Measurements from ENCODE around the gene TDRKH.
A peak's percentile ranks its signal among the peaks of the same experiment; 100 is the strongest.

TDRKH gene, protein sequence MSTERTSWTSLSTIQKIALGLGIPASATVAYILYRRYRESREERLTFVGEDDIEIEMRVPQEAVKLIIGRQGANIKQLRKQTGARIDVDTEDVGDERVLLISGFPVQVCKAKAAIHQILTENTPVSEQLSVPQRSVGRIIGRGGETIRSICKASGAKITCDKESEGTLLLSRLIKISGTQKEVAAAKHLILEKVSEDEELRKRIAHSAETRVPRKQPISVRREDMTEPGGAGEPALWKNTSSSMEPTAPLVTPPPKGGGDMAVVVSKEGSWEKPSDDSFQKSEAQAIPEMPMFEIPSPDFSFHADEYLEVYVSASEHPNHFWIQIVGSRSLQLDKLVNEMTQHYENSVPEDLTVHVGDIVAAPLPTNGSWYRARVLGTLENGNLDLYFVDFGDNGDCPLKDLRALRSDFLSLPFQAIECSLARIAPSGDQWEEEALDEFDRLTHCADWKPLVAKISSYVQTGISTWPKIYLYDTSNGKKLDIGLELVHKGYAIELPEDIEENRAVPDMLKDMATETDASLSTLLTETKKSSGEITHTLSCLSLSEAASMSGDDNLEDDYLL

DNA sequence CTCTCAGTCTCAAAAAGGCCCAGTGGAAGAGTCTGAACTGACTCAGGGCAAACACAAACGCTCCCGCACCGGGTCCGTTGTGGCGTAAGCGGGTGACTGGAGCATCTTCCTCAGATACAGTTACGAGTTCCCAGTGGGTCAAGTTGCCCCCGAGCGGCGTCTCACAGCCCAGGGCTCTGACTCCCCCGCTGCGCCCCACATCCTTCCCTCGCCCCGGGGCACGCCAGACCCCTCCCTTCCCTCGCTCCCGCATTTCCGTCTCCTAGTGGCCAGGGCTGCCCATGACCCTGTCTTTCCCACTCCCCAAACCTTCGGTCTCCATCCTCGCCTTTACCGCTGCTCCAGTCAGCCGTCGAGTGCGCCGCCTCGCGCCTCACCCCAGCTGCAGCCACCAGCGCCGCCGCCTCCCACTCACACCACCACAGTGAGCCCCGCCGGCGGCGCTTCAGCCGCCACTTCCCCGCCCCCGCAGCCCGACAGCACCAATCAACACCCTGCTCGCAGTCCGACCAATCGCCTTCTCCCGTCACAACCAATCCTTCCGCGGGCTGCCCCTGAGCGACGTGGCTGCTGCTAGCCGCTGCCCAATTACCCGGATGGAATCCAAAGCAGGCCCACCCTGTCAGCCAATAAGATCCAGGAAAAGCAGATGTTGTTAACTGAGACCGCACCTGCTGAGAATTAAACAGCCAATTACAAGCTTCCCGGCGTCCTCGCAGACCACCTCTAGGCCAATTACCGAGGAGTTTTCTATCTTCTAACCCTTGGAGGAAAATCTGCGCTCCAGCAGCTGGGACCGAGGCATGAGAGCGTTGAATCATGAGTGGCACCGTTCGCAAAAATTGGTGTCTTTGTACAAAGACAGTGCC, at the start of gene TDRKH:
TSS of gene TDRKH (minus strand) at position 430 of the 869 bp plus-strand sequence. CDS start 7,478 bp downstream, outside the sequence.
- DNase-seq, result peak; percentile 75

DNA sequence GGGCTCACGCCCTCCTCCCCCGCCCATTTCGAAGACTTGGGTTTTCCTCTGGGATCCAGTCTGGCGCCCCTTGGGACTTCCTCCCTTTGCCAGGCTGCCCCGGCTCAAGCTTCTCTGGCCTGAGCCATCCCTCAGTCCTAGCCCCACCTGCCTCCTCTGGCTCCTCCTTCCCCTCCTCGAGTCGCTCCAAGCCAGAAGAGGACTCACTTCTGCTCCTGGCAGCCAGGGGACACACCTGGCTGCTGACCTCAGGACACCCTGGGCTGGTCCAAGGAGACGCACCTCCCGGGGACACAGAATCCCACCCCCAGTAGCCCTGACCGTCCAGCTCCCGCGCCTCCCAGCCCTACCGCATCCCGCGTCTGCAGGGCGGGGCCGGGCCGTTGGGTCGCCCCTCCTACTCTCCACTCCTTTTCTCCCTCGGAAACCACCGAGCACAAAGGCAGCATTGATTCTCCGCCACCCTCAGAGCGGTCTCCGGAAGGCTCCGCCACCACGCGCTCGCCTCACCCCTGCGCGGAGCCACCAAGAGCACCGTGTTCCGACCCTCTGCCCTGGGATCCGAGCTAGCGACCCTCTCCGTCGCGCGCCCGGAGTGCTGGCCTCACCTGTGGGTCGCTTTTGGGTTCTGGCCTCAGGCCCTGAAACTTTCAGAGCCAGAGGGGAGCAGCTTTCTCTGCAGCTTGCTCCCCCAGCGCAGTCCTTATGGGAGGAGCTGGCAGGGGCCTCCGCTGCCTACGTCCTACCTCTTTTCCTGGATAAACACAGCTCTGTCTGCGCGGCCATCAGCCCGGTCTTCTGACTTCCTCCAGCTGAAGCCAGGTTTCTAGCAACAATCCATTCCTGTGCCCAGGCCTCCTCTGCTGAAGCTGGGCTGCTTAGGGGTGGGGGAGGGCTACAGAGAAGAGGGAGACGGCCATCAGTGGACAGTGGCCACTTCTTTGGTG, 49.4 kb upstream of the TDRKH start, which contains the start of gene C2CD4D:
TSS of gene C2CD4D (minus strand) at position 364 of the 947 bp plus-strand sequence. CDS start 831 bp downstream, outside the sequence.
- DNase-seq, result no peak

DNA sequence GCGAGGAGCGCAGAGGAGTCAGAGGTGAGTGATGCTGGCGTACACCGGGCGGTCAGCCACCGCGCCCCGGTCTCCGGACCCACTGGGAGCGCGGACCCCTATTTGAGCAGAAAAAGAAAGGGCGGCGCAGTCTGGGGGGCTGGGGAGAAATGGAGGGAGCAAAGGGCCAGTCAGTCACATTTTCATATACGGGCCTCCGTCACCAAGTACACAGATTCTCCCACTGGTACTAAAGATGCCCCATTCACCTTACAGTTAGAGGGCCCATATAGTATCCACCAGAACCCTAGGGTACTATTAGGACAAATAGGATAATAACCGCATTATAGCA, 48.7 kb upstream of the TDRKH start:
- DNase-seq, result no peak

DNA sequence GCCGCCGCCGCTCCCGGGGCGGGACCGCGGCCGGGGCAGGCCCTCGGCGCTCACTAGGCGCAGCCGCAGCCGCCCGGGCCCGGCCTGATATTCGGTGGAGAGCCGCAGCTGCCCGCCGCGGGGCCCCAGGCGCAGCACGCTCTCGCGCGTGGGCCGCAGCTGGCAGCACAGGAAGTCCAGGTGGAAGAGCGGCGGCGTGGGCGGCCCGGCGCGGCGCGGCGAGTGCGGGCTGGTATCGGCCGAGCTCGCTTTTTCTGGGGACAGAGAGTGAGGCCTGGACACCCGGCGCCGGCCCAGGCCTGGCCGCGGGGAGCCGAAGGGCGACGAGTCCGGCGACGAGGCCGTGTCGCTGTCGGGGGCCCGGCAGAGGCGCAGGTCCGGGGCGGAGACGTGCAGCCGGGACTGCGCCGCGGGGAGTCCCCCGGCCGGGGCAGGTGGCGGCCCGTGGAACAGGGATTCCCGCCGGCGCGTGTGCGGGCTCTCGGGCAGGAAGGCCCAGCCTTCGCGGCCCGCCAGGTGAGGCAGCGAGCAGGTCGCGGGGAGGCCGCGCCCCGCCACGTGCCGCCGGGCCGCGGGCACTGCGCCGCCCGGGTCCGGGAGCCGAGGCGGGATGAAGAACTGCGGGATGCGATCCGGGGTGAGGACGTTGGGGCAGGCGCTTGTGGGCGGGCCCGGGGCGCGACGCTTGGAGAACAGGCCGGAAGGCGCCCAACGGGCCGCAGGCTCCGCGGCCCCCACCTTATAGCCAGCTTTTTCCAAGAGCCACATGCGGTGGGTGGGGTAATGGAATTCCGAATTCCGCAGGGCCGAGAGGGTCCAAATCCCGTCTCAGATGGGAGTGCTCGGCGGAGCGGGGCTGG, 48.2 kb upstream of the TDRKH start:
- no peak for DNase-seq

DNA sequence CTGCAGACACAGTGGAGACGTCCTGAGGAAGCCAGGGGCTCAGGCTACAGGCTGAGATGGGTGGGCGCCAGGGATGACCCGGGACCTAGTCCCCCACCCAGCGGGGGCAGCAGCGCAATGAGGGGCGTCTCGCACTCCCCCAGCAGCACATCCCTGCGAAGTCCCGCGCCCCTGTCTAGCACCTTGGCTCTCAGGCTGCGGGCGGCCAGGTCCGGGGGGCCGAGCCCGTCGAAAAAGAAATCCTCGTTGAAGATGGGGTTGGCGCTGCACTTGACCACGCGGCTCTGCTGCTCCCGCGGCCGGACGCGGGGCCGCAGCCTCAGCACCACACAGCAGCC, 47.6 kb upstream of the TDRKH start:
- no peak for DNase-seq

DNA sequence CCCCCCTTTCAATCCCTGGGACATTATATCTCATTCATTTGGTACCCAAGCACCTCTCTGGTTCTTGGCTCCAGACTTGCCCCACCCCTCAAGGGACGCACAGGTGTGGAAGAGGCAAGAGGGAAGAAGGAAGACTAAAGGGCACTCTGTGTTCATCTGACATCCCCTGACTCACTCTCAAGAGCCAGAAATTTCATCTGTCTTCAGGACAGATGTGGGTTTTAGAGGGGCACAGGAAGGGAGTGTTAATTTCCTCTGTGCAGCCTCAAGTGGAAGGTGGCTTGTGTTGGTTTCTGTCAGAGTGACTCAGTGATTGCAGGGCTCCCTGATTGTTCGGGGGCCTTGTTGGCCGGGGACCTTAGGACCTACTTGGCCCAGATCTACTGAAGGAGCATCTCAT, 46.9 kb upstream of the TDRKH start:
- no peak for DNase-seq

DNA sequence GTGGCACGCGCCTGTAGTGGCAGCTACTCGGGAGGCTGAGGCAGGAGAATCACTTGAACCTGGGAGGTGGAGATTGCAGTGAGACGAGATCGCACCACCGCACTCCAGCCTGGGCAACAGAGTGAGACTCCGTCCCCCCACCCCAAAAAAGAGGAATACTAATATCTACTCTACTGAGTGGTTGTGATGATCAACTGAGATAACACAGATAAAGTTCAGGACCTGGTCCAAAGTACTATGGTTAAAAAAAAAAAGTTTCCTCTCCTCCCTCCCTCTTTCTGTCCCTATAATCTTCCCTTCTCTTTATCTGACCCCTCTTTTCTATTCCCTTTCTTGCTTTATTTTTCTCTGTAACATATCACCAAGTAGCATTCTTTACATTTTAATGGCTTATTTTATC, 45.3 kb upstream of the TDRKH start:
- DNase-seq, result no peak

DNA sequence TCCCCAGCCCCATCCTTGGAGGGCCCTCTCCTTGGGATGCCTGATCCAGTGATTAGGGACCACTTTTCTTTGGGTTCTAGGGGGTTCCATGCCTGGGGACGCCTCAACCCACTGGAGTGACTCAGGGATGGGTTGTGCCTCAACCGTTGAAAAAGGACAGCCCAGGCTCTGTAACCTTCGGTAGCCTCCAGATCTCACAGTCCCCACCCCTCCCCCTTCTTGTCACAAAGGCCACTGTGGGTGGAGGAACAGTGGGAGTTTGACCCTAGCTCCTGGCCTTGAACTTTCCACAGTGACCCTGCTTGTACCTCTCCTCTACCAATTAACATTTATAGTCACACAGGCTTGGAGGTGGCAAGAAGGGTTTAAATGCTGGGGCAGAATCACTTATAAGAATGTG, 43.9 kb upstream of the TDRKH start:
- no peak for DNase-seq

DNA sequence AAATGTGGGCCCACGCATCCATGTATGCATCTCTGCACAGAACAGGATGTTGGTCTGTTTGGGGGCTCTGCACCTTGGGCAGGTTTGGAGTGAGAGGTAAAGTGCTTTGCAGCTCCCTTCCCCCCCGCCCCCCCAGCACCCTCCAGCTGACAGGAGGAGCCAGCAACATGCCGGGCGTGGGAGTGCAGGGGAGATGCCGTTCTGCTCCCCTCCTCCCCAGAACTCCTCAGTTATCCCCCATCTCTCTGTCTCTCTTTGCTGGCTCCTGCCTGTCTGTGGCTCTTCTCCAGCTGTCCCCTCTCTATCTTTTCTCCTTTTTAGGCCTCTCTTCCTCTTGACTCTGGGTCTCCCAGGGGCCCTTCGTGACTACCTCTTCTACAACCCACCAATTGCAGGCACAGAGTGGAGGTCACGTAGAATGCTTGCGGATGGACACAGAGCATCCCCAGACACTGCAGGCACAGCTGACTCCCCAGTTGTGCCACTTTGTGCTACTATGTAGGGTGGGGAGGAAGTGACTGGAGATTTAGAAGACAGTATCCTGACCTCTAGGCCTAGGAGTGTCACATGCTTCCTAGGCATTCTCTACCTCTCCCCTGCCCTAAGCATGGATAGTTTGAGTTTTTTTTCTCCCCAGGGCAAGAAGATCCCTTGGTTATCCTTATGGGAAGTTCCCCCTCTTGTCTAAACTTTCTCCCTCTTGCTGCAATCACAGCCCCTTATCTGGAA, 43.0 kb upstream of the TDRKH start:
- DNase-seq, result no peak

DNA sequence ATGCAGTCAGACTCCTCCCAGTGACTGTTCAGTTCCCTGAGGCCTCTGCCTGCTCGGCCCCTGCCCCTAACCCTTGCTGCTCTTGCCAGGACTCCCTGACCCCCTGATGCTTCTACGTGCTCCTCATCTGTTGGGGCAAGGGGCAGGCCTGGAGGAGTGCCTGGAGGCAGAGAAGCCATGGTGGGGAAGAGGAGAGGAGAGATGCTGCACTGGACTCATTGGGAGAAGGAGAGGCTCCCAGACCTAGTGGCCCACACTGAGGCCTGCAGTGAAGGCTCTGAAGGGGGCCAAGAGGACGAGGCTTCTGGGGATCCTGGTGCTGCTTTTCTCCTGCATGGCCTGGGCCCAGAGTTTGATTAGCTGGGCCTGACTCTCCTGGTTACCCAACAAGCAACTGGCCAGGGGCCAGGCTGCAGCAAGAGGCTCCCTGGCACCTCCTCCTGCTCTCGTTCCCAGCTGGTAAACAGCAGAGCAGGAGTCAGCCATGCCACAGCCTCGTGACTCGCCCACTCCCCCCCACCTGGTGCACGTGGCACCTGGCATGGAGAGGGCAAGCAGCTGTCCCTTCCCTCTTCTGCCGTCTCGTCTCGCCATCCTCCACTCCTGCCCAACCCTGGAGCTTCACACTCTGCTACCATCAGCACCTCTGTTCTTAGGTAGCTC, 42.1 kb upstream of the TDRKH start:
- DNase-seq, result peak; percentile 52

DNA sequence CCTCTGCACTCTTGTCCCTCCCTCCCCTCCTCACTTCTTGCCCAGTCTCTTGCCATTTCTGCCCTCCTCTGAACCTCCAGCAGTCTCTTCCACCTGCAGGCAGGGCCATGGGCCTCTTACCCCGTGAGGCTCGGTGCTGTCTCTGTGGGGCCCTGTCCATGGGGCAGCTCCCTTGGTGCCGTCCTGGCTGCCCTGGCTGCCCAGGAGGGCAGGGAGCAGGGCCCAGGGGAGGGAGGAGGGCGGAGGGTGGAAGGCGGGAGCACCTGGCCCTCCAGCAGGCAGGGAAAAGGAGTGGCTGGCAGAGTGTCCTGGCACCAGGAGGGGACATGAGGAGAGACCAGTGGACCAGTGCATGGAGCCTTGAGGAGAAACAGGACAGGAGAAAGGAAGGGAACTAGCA, 41.3 kb upstream of the TDRKH start, which contains the start of gene RORC:
TSS of gene RORC (minus strand) at position 198 of the 400 bp plus-strand sequence. CDS start at position 160, 38 bp downstream.
- DNase-seq, result peak; percentile 33

DNA sequence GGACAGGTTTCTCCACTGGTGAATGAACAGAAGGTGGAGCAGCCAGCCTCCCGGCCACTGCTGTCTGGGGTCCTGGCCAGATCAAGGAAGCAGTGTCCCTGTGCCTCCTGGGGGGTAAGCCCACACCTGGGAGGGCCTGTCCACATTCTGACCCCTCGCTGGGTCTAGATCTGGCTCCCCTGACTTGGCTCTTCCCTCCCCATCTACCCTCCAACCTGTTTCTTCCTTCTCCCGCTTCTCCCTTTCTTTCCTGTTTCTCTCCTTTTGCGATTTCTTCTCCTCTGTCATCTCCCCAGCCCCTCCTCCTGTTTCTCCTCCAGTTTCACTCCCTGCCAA, 40.9 kb upstream of the TDRKH start:
- no peak for DNase-seq

DNA sequence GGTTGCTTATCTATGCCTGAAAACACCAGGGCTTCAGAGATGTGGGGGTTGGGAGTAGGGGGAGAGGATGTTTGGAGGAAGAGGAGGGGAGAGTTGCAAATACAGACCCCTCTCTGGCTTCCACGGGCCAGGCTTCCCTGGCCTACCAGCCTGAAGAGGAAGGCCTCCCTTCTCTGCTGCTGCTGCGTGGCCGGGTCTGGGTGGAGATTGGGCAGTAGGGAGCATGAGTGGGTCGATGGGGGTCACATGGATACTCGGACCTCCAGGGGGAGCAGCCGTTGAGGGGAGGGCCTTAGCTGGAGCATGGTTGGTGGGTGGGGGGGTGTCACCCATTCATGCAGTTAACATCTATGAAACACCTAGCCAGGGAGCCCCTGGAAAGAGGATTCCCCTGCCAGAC, 39.8 kb upstream of the TDRKH start:
- DNase-seq, result no peak

DNA sequence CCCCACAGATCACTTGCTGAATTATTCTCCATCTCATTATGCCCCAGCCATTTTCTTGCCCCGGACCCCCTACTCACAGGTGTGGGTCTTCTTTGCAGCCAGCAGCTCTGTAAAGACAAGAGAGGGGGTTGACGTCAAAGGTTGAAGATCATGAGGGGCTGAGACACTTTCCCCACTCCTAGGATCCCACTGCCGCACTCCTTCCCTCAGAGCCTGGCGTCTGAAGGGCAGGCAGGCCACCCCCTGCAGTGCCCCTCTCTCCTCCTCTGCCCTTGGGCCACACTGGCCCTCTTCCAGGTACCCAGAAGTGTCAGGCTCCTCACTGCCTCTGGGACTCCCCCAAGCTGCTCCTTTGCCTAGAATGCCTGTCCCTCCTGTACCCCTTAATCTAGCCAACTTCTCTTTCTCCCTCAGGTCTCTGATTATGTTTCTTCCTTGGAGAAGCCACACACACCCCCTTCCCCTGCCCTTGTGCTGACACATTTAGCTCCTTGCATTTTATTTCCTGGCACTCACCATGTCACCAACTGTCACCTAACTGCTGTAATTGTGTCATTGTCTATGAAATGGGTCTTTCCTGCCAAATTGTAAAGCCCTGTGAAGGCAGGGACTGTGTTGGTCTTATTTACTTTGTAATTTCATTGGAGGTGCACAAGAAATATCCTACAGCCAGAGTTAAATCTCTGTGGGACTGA, 39.2 kb upstream of the TDRKH start:
- DNase-seq, result no peak

DNA sequence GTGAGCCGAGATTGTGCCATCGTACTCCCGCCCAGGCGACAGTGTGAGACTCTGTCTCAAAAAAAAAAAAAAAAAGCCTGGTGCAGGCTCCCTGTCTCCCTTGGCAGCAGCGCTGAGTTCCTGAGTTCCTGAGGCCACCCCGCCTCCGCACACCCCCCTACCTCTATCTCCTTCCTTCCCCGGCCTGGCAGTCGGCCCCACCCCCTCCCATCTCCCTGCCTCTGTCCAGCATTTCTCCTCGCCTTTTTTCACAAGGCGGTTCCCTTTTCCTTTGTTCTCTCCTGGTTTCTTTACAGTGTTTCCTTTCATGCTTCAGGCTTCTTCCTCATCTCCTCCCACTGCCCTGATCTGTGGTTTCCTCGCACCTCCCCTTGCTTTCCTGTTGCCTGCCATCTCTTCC, 38.6 kb upstream of the TDRKH start:
- no peak for DNase-seq

DNA sequence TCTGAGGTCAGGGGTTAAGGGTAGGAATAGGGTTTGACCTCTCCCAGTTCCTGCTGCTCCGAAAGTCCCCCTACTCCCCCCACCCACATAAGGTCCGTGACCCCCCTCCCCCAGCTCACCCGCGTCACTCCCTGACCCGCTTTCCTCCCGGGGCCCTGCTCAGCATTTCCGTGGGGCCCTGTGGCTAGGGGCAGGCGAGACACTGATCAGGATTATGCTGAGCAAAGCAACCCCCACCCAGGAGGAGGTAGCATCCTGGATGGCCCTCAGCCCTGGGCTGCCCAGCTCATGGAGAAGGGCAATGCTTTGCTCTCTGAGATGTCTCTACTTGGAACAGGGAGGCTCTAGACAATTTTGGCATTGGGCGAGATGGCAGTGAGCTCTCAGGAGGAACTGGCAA, 37.6 kb upstream of the TDRKH start:
- DNase-seq, result no peak

DNA sequence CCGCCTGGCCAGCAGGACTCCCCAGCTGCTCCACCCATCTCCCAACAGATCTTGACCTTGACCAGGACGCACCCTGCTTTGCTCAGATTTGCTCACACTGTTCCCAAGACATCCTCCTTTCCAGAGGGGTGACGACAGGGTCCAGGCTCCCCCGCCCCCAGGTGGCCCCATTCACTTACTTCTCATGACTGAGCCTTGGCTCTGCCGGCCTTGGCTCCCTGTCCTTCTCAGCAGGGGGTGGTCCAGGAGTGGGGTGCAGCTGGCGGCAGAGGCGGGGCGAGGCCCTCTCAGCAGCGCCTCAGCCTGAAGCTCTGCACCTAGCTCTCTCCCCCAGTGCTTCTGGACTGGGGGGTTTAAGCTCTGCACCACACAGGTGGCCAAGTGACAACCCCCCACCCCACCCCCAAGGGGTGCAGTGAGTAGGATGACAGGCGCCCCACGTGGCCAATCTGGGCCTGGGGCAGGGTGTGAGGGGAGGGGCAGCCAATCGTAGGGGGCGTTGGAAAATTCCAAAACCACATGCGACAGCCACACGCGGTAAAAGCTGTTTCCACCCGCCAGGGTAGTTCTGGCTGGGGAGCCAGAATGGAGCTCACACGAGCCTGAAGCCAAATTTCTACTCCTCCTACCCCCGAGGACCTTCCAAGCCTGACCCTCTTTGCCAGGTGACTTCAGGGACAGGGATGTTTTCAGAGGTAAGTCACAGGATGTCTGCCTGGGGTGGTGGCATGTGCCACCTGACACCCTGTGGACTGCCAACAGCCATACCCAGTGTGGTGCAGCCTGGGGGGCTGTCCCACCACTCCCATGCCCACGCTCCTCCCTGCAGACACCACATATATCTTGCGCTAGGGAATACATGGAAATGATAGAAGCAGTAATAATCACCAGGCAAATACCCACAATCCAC, 35.7 kb upstream of the TDRKH start:
- no peak for DNase-seq

DNA sequence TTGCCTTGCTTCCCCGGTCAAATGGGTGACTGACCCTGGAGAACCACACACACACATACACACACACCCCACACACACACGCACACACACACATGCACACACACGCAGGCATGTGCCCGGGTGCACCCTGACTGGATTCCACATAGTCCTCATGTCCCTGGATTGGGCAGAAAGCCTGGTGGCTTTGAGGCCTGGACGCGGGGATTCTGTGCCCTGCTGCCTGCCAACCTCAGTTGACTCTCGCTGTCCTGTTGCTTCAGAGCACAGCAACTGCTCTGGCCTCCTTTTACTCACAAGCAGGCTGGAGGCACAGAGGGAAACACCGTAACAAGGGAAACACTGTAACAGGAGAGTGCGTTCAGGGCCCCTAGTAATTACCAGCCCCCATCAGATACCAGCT, 34.9 kb upstream of the TDRKH start:
- no peak for DNase-seq

DNA sequence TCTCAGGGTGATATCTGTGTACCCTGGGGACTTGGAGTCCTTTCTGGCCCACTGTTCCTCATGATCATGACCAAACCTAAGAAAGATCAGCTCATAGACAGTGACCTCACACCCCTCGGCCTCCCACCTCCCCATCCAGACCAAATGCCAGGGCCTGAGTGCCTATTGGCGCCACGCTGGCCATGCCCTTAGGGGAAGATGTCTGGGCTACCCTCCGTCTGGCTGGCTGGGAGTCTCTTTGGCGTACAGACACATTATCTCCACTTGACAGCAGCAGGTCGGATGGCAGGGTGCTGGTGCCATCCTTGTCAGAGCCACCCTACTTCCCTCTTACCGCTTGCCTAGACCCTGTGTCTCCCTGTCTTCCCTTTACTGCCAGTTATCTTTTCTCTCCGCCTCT, 32.9 kb upstream of the TDRKH start:
- DNase-seq, result no peak
